PC-9 (cell line): Measurements from ENCODE around the gene NCLN. TPM values are rescaled to one million over a fixed set of nuclear protein-coding genes. Genes with fewer than 3 reads are reported as not detected.

Source experiments
- BruUV-seq: library from RNA; stranded (reverse); fragments of 400-500 nt; replicated peaks from 2 replicates; lab custom pipeline; 2021; lab: Mats Ljungman, UMichigan
- CTCF ChIA-PET: fragments of 300-600 bp; sonication (Branson Sonifier 250); formaldehyde crosslinking; loops from one replicate; lab custom pipeline; 2022; ENCODE audit warnings: antibody characterized with exemption; lab: Charles Lee
- POLR2A ChIA-PET: fragments of 300-600 bp; sonication (Branson Sonifier 250); formaldehyde crosslinking; loops from one replicate; lab custom pipeline; 2022; ENCODE audit warnings: antibody characterized with exemption; ENCODE audit not compliant: unreplicated experiment; lab: Charles Lee
- DNase-seq, 2 experiments: peaks; one replicate each; pipeline versions ENCODE4 v3.0.0 to v3.0.0-alpha.2; 2015 to 2022; ENCODE audit warnings: mixed read lengths in 1 of 2
- H2AFZ ChIP-seq: fragments of 200-600 bp; sonication (generic); 2 replicates; pipeline ENCODE4 v1.8.1; 2017; ENCODE audit warnings: antibody characterized with exemption
- H3F3A ChIP-seq: fragments of 200-600 bp; sonication (generic); 2 replicates; pipeline ENCODE4 v1.8.1; 2017; ENCODE audit warnings: antibody characterized with exemption, mild to moderate bottlenecking, low read depth; ENCODE audit not compliant: insufficient read depth
- H3K27ac ChIP-seq: fragments of 200-600 bp; sonication (generic); 2 replicates; pipeline ENCODE4 v1.6.1; 2016; ENCODE audit warnings: mixed run types
- H3K27me3 ChIP-seq: fragments of 200-600 bp; sonication (generic); 2 replicates; pipeline ENCODE4 v1.6.1; 2016; ENCODE audit warnings: low read depth, mixed run types; ENCODE audit not compliant: insufficient read depth
- H3K36me3 ChIP-seq: fragments of 200-600 bp; sonication (generic); 2 replicates; pipeline ENCODE4 v1.6.1; 2016; ENCODE audit warnings: low read depth, mixed run types
- H3K4me1 ChIP-seq: fragments of 200-600 bp; sonication (generic); replicated peaks from 2 replicates; pipeline ENCODE4 v1.6.1; 2016; ENCODE audit warnings: mixed run types; ENCODE audit not compliant: insufficient read depth
- H3K4me2 ChIP-seq: fragments of 200-600 bp; sonication (generic); 2 replicates; pipeline ENCODE4 v1.6.1; 2017; ENCODE audit warnings: mixed run types
- H3K4me3 ChIP-seq: fragments of 200-600 bp; sonication (generic); 2 replicates; pipeline ENCODE4 v1.6.1; 2016; ENCODE audit warnings: mixed run types
- H3K79me2 ChIP-seq: fragments of 200-600 bp; sonication (generic); 2 replicates; pipeline ENCODE4 v1.6.1; 2017; ENCODE audit warnings: low read depth, mixed run types
- H3K9me2 ChIP-seq: fragments of 200-600 bp; sonication (generic); 2 replicates; pipeline ENCODE4 v1.8.1; 2017; ENCODE audit warnings: mild to moderate bottlenecking; ENCODE audit not compliant: insufficient read depth
- H3K9me3 ChIP-seq: fragments of 200-600 bp; sonication (generic); 2 replicates; pipeline ENCODE4 v1.8.1; 2016; ENCODE audit warnings: low read depth; ENCODE audit not compliant: insufficient read depth
- H4K20me1 ChIP-seq: fragments of 200-600 bp; sonication (generic); 2 replicates; pipeline ENCODE4 v1.8.1; 2017; ENCODE audit not compliant: insufficient read depth
- CTCF ChIP-seq: fragments of 200-600 bp; sonication (generic); conservative IDR thresholded peaks from 2 replicates; pipeline ENCODE4 v1.6.1; 2017; ENCODE audit warnings: mixed run types, antibody characterized with exemption, mild to moderate bottlenecking, moderate library complexity
- EZH2 ChIP-seq: fragments of 200-600 bp; sonication (generic); IDR thresholded peaks from 2 replicates; pipeline ENCODE4 v1.8.0; 2017; ENCODE audit warnings: antibody characterized with exemption, low read depth
- intact Hi-C: fragments of 100-400 bp; cut with micrococcal nuclease; formaldehyde crosslinking; loops from one replicate; pipeline ENCODE4 v1.10.0; 2022; ENCODE audit not compliant: unreplicated experiment
- total RNA-seq: library from RNA; stranded (reverse); gene quantifications from 2 replicates; pipeline ENCODE4 v1.2.3, GENCODE V29; 2021

Gene NCLN
- total RNA-seq, 1 experiment from 2014 or later = 61.4 TPM

GRCh38 chr19:3192684-3193083, 7.0 kb downstream of the NCLN start:
- H3K27me3 ChIP-seq = no peaks in the 10 kb centered on the region
- no TSS peak for BruUV-seq
- no peaks in the 10 kb centered on the region for H3K9me3 ChIP-seq
- no peaks in the 10 kb centered on the region for H3K36me3 ChIP-seq
- H4K20me1 ChIP-seq = peaks cover 10% of the 10 kb centered on the region
- no peak overlapping the region for H3K4me3 ChIP-seq
- peaks cover 22% of the 10 kb centered on the region for H3K79me2 ChIP-seq
- H3F3A ChIP-seq = no peaks in the 10 kb centered on the region
- 0 out of 2 replicates have a peak, but pooled peaks cover under 1% of the 10 kb centered on the region for H3K4me1 ChIP-seq
- ChIA-PET POLR2A (no interaction called here), CTCF (no interaction called here)
- TF ChIP-seq EZH2 (no peak), CTCF (no peak)
- no peak for DNase-seq
- intact Hi-C loops = no loop called here
- H3K27ac ChIP-seq = no peak overlapping the region
- no peaks in the 10 kb centered on the region for H3K9me2 ChIP-seq
- H2AFZ ChIP-seq = no peak overlapping the region
- no peak overlapping the region for H3K4me2 ChIP-seq

- Histone ChIP-seq H3K4me1 (no peaks in the 10 kb centered on the region), H3K4me3 (no peak overlapping the region), H4K20me1 (peaks cover 10% of the 10 kb centered on the region), H3K27ac (no peak overlapping the region), H3K36me3 (no peaks in the 10 kb centered on the region), H3F3A (no peaks in the 10 kb centered on the region), H2AFZ (no peak overlapping the region), H3K4me2 (no peak overlapping the region), H3K9me3 (no peaks in the 10 kb centered on the region), H3K9me2 (no peaks in the 10 kb centered on the region), H3K79me2 (peaks cover 14% of the 10 kb centered on the region), H3K27me3 (no peaks in the 10 kb centered on the region)
- DNase-seq = no peak
- intact Hi-C loops = no loop called here
- POLR2A ChIA-PET = no interaction called here
- CTCF ChIA-PET = no interaction called here
- TF ChIP-seq CTCF (no peak), EZH2 (no peak)
- no TSS peak for BruUV-seq
Observed at GRCh38 chr19:3193256-3194105, 7.8 kb downstream of the NCLN start.

GRCh38 chr19:3194106-3195087, 8.7 kb downstream of the NCLN start:
- Histone ChIP-seq H3K79me2 (peaks cover 5% of the 10 kb centered on the region), H3K4me2 (no peak overlapping the region), H3F3A (no peaks in the 10 kb centered on the region), H3K9me3 (no peaks in the 10 kb centered on the region), H3K4me3 (no peak overlapping the region), H3K9me2 (no peaks in the 10 kb centered on the region), H3K27ac (no peak overlapping the region), H2AFZ (no peak overlapping the region), H4K20me1 (peaks cover 7% of the 10 kb centered on the region), H3K36me3 (no peaks in the 10 kb centered on the region), H3K4me1 (no peaks in the 10 kb centered on the region), H3K27me3 (no peaks in the 10 kb centered on the region)
- ChIA-PET CTCF (interaction anchor here (0.6 kb wide), 1 partner anchor 69 kb away, joined by 6 read pairs; no protein-coding TSS in a partner anchor), POLR2A (no interaction called here)
- no peak for TF ChIP-seq CTCF
- TF ChIP-seq EZH2 = no peak
- intact Hi-C loops = no loop called here
- BruUV-seq = no TSS peak
- no peak for DNase-seq
